ENCODE measurements around the gene LRRFIP2. TPM values are rescaled to one million over a fixed set of nuclear protein-coding genes. Genes with fewer than 3 reads are reported as not detected.

LRRFIP2 gene
- total and polyA plus RNA-seq, 11 donors, result 67.7 to 161 (median 112) TPM

GRCh38 chr3:37115446-37115845 is 58.9 kb downstream of the LRRFIP2 start:
- intact Hi-C loops (cut with DNase I), result loop anchor here in 1 of 10 donors (5.0 kb wide), 1 partner anchor 57 kb away; the partner anchor contains the start of gene LRRFIP2
- peak in 1 of 12 donors; percentile 7 for TF ChIP-seq CTCF (IDR thresholded peaks at IDR 0.05)
- no peak for TF ChIP-seq POLR2A (IDR thresholded peaks at IDR 0.05)
- Histone ChIP-seq H3K9me3 (no peaks in the 10 kb centered on the region), H3K27me3 (no peaks in the 10 kb centered on the region), H3K36me3 (peaks cover 0 to 10% (median 0%) of the 10 kb centered on the region in 9 donors), H3K4me3 (no peak overlapping the region), H3K27ac (no peak overlapping the region), H3K4me1 (peaks cover 0 to 31% (median 9%) of the 10 kb centered on the region in 12 donors)
- 96 to 98% (median 97%) methylated on average over 2 of the region's 2 CpGs for WGBS, 4 donors
- no peak for ATAC-seq
- no peak for DNase-seq

GRCh38 chr3:37114251-37115145 is 59.9 kb downstream of the LRRFIP2 start:
- DNase-seq (no peak), ATAC-seq (no peak)
- Histone ChIP-seq H3K4me1 (peaks cover 0 to 38% (median 10%) of the 10 kb centered on the region in 12 donors), H3K27ac (peak overlapping the region in 1 of 12 donors; percentile 11), H3K27me3 (no peaks in the 10 kb centered on the region), H3K9me3 (no peaks in the 10 kb centered on the region), H3K4me3 (no peak overlapping the region), H3K36me3 (peaks cover 0 to 8% (median 0%) of the 10 kb centered on the region in 9 donors)
- TF ChIP-seq POLR2A (IDR thresholded peaks at IDR 0.05), result no peak
- TF ChIP-seq CTCF (IDR thresholded peaks at IDR 0.05), result no peak
- intact Hi-C loops (cut with DNase I), result loop anchor here in 2 of 10 donors (5.0 kb wide), 2 partner anchors 48 to 58 kb away; partner anchors contain the start of gene LRRFIP2 (in 1 of the 2)
- 92 to 99% (median 97%) methylated on average over 2 of the region's 2 CpGs for WGBS, 4 donors

- H3K27me3 ChIP-seq, result no peaks in the 10 kb centered on the region
- DNase-seq, result no peak
- WGBS, 4 donors, result 94 to 100% (median 98%) methylated on average over 1 of the region's 1 CpG
- no peaks in the 10 kb centered on the region for H3K9me3 ChIP-seq
- no peak for ATAC-seq
- peaks cover 0 to 42% (median 17%) of the 10 kb centered on the region in 12 donors for H3K4me1 ChIP-seq
- H3K27ac ChIP-seq, result no peak overlapping the region
- no peak for TF ChIP-seq CTCF (IDR thresholded peaks at IDR 0.05)
- no peak for TF ChIP-seq POLR2A (IDR thresholded peaks at IDR 0.05)
- H3K4me3 ChIP-seq, result no peak overlapping the region
- intact Hi-C loops (cut with DNase I), result loop anchor here in 1 of 10 donors (5.0 kb wide), 1 partner anchor 49 kb away; no protein-coding TSS in a partner anchor
- peaks cover 0 to 10% (median 0%) of the 10 kb centered on the region in 9 donors for H3K36me3 ChIP-seq
Observed at GRCh38 chr3:37112987-37113386, 61.4 kb downstream of the LRRFIP2 start.

- Histone ChIP-seq H3K27ac (no peak overlapping the region), H3K4me1 (peaks cover 0 to 27% (median 12%) of the 10 kb centered on the region in 12 donors), H3K4me3 (no peak overlapping the region), H3K36me3 (peaks cover 0 to 18% (median 2%) of the 10 kb centered on the region in 9 donors), H3K27me3 (no peaks in the 10 kb centered on the region), H3K9me3 (no peaks in the 10 kb centered on the region)
- no peak for TF ChIP-seq POLR2A (IDR thresholded peaks at IDR 0.05)
- TF ChIP-seq CTCF (IDR thresholded peaks at IDR 0.05), result no peak
- intact Hi-C loops (cut with DNase I), result loop anchor here in 1 of 10 donors (5.0 kb wide), 1 partner anchor 51 kb away; no protein-coding TSS in a partner anchor
- no peak for DNase-seq
- WGBS, 4 donors, result 95 to 99% (median 96%) methylated on average over 2 of the region's 2 CpGs
- ATAC-seq, result no peak
Observed at GRCh38 chr3:37111199-37111598, 63.2 kb downstream of the LRRFIP2 start.

All from heart left ventricle (tissue), 16 donors.